HG03139 (cell line): Measurements from ENCODE around the gene NAGA.

ENCODE experiments used
- ATAC-seq: cut with Tn5 transposase; IDR thresholded peaks from one replicate; pipeline ENCODE4 v1.9.1; 2021; ENCODE audit not compliant: unreplicated experiment

The NAGA gene

DNA sequence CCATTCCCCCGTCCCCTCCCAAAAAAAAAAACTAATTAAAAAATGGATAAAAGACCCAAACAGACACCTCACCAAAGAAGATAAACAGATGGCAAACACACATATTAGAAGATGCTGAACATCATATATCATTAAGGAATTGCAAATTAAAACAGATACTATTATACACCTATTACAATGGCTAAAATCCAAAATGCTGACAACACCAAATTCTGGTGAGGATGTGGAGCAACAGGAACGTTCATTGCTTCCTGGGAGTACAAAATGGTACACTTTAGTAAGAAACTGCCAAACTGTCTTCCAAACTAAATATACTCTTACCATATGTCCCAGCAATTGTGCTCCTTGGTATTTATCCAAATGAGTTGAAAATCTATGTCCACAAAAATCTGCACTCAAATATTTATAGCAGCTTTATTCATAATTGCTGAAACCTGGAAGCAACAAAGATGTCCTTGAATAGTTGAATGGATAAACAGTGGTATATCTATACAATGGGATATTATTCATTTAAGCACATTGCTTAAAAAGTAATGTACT is 19.9 kb downstream of the NAGA start:
- ATAC-seq = no peak

DNA sequence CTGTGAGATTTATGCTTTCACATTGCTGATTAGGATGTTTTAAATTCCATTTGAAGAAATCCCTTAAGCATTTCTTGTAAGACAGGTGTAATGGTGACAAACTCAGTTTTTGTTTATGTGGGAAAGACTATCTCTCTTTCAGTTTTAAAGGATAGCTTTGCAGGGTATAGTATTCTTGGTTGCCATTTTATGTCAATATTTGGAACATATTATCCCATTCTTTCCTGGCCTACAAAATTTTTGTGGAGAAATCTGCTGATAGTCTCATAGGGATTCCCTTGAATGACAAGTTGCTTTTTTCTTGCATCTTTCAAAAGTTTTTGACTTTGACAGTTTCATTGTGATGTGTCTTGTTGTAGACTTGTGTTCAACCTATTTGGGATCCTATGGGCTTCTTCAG is 28.8 kb downstream of the NAGA start:
- no peak for ATAC-seq

GRCh38 chr22:42039271-42039670 is 31.3 kb downstream of the NAGA start:
- no peak for ATAC-seq

GRCh38 chr22:42035256-42035655 is 35.4 kb downstream of the NAGA start:
- no peak for ATAC-seq

- ATAC-seq = no peak
Observed at GRCh38 chr22:42033263-42034181, 37.1 kb downstream of the NAGA start.

- no peak for ATAC-seq
Observed at GRCh38 chr22:42026705-42027104, 43.9 kb downstream of the NAGA start.

GRCh38 chr22:42025421-42025820 is 45.2 kb downstream of the NAGA start:
- ATAC-seq = no peak

- no peak for ATAC-seq
Observed at GRCh38 chr22:42022162-42022847, 48.3 kb downstream of the NAGA start.

DNA sequence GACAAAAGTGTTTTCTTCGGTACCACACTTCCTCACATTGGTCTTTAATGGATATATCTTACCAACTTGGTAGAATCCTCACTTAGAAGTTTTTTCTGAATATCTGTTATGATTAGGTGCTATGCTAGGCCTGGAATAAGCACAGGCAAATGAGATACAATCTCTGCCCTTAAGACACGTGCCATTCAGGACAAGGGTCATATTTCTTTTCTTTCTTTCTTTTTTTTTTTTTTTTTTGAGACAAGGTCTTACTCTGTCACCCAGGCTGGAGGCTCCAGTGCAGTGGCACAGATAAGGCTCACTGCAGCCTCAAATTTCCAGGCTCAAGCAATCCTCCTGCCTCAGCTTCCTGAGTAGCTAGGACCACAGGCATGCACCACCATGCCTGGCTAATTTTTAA is 49.0 kb downstream of the NAGA start:
- ATAC-seq = no peak

DNA sequence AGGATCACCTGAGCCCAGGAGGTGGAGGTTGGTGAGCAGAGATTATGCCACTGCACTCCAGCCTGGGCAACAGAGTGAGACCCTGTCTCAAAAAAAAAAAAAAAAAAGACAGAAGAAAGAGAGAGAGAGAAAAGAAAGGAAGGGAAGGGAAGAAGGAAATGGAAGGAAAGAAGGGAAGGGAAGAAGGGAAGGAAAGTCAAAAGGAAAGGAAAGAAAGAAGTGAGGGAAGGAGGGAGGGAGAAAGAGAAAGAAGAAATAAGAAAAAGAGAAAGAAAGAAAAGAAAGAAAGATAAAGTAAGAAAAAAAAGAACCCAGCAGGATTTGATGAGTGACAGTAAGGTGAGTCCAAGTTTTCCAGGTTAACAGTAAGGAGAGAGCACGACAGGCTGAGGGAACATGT is 52.4 kb downstream of the NAGA start:
- ATAC-seq = no peak

- no peak for ATAC-seq
Observed at GRCh38 chr22:42016111-42016510, 54.5 kb downstream of the NAGA start.

GRCh38 chr22:42013385-42013784 is 57.2 kb downstream of the NAGA start:
- ATAC-seq = no peak

GRCh38 chr22:42010778-42011177 is 59.8 kb downstream of the NAGA start:
- ATAC-seq = no peak
